Epidermal melanocyte (primary cell): ENCODE results near the gene CD244.

ENCODE experiments used
- DNase-seq: peaks from one replicate; pipeline ENCODE4 v3.0.0; 2011; ENCODE audit warnings: low spot score; ENCODE audit not compliant: insufficient read length

The CD244 gene

DNA sequence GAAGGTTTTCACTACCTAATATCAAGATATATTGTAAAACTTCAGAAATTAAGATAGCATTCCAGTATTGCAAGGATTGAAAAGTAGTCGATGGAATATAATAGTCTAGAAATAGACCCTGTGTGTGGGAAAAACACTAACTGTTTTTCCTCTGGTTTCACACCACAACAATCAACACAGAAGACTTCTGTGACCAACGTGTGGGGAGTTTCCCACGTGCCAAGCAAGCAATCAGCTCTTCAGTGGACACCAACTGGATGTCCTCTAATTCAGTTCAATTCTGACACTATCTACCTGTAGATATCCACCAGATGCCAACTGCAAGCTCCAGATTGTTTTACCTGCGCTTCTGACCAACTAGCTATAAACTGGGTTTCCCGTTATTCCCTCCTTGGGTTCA lies 12.1 kb downstream of the CD244 start:
- DNase-seq: no peak

DNA sequence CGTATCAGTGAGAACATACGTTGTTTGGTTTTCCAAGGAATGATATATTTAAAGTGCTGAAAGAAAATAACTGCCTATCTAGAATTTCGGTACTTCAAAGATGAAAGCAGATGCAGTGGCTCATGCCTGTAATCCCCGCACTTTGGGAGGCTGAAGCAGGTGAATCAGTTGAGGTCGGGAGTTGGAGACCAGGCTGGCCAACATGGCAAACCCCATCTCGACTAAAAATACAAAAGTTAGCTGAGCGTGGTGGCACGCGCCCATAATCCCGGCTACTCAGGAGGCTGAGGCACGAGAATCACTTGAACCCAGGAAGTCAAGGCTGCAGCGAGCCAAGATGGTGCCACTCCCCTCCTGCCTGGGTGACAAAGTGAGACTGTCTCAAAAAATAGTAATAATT lies 16.4 kb downstream of the CD244 start:
- DNase-seq: no peak

DNA sequence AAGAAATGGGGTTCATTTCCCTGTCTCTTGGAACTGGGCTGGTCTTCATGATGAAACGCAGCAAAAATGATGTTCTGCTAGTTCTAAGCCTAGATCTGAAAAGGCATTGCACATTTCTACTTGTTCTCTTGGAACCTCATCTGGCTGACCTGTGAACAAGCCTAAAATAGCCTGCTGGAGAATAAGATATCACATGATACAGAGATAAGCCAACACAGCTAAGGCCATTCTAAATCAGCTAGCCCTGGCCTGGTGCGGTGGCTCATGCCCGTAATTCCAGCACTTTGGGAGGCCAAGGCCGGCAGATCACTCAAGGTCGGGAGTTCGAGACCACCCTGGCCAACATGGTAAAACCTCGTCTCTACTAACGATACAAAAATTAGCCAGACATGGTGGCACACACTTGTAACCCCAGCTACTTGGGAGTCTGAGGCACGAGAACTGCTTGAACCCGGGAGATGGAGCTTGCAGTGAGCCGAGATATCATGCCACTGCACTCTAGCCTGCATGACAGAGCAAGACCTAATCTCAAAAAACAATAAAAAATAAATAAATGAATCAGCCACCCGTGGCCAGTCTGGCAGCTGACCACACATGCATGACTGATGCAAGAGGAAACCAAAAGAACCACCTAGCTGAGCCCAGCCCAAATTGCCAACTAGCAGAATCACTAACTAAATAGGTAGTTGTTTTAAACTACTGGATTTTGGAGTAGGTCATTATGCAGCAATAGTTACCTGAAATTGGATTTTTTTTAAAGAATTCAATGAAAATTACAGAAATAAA lies 18.0 kb downstream of the CD244 start:
- DNase-seq: no peak

DNA sequence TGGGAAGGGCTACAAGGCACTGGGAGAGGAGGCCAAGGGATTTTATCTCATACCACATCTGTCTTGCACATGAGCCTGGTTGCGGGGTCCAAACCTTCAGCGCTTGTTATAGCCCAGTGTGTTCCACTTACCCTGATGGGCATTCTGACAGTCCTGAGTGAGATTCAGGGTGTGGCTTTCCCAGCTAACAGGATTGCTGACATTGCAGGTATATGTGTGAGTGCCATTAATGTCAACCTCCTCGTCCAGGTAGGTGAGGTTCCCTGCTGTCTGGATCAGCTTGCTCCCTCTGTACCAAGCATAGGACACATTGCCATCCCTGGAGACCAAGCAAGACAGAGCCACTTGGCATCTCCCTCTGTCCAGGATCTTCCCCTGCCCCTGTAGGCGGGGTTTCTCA lies 21.6 kb downstream of the CD244 start:
- DNase-seq: no peak

DNA sequence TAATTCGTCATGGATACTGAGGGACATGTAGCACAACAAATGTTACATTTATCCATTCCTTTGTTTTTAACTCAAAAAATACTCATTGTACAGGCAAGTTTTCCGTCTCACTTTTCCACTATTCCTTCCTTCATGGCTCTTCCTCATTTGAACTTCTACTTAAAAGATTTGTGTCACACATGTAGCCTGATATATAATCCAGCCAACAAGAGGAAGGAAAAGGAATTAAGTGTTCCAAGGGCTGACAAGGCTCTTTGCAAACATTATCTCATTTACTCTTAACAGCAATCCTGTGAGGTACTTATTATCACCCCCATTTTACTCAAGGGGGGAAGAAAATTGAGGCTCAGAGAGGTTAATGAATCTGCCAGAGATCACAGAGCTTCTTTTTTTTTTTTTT lies 22.9 kb downstream of the CD244 start:
- no peak for DNase-seq

DNA sequence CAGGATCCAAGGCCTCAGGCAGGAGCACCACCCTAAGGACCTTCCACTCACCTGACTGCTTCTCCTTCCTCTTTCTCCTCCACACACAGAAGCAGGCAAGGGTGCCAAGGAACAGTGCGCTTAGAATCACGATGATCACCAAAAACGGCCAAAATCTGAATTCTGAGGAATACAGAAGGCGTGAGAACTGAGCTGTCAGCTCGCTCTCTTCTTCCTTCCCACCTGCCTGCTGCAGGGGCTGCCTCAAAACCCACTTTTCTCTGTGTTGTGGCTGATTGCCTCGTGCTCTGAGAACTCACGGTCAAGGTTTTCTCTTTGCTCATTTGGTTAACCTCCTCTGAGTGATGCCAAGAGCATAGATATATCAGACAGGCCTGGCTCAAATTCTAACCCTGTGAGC lies 23.8 kb downstream of the CD244 start:
- DNase-seq: no peak

DNA sequence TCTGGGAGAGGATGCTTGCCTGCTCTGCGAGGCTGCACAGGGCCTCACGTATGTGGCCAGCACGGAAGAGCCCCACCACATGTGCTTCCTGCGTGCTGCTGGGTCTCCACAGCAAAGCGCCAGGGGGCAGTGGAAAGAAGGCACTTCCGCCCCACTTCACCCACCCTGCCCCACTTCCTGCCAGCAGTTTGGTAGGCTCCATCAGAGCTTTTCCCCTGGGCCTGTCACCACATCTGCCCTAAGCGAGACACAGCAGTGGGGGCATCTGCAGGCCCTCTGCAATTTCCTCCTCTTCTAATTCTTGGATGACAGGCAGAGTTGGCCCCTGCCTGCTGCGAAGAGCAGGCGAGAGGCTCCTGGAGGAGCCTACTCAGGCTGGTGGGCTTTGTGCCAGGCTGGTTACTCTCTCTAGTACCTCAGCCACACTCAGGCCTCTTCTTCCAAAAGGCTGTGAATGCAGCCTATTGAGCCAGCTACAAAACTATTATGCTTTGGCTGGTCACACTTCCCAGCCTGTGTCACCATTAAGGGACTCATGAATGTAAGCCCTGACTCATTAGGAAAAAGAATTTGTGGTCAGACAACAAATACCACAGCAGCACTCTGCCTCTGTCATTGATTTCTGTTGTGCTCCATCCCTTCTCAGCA lies 25.0 kb downstream of the CD244 start:
- no peak for DNase-seq

DNA sequence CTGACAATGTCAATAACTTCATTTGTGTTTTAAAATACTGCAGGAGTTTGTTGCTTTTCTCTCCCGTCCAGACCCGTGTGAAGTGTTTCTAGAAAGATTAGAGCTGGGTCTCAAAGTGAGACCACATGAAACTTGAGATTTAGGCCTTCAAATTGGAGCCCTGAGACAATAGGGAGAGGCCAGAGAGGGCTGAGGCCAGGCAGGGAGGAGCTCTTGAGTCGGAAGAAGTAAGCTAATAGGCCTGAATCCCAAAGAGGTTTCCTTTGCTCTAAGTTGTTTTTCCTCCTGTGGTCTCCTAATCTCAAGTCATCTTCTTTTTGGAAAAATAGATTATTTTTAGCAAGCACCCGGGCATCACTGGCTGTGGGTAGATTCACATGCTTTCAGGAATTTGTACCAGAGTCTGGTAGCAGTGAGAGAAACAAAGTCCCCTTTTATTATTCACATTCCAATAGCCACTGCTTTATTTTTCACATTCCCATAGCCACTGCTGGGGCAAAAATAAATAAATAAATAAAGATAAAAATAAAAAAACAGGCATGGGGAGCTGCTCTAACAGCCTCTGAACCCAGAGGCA lies 25.6 kb downstream of the CD244 start:
- no peak for DNase-seq

DNA sequence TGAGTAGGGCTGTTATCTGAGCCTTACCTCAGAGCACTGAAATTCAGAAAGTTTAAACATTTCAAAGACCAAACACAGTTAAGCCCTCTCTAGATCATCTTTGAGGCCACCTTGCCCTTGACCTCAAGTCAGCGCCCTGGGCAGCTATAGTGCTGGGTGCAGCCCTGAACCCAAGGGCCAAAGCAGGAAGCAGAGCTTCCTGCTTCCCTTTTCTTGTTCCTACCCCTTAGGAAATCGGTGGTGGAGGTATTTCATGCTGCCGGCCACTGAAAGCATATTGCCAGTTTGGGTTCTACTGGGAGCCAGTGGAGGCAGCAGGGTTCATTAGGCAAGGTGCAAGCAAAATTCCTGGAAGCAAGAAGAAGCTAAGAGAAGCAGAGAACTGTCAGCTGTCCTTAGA lies 26.1 kb downstream of the CD244 start:
- no peak for DNase-seq

DNA sequence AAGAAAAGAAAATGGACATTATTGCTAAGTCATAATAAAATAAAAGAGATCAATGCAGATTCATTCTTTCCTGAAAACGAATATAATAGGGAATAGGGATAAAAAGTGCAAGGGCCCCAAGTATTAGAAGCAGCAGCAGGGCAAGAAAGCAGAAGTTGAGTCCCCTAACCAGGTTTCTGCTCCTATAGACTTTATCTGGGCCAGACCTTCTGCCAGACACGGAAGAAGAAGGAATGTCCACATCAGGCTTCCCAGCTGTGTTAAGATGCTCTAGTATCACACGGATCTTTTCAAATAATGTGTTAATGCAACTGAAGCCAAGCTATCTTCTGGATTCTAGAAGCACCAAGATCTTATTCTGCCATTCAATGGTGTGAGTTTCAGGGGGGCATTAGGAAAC lies 26.9 kb downstream of the CD244 start:
- no peak for DNase-seq

DNA sequence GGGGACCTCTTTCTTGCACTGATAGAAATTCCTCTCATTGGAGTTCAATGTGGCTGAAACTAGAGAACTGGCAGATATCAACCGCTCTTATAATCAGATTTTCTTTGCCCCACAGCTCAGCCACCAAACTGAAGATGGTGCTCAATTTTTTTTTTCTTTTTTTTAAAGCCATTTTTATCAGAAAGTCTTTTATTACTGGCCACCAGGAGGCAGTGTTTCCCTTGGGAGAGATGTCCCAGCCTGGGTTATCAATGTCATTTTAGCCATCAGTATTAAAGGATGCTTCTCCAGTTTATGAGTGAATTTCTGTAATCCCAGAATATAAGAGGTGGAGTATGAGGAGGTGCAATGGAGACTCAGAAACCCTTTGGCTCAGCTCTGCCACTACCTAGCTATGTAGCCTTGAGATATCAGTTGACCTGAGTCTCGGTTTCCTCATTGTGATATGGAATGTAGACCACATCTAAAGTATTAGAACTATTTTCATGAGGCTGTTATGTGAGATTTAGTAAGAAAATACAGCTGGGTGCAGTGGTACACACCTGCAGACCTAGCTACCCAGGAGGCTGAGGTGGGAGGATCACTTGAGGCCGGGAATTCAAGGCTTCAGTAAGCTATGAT lies 27.6 kb downstream of the CD244 start:
- no peak for DNase-seq

DNA sequence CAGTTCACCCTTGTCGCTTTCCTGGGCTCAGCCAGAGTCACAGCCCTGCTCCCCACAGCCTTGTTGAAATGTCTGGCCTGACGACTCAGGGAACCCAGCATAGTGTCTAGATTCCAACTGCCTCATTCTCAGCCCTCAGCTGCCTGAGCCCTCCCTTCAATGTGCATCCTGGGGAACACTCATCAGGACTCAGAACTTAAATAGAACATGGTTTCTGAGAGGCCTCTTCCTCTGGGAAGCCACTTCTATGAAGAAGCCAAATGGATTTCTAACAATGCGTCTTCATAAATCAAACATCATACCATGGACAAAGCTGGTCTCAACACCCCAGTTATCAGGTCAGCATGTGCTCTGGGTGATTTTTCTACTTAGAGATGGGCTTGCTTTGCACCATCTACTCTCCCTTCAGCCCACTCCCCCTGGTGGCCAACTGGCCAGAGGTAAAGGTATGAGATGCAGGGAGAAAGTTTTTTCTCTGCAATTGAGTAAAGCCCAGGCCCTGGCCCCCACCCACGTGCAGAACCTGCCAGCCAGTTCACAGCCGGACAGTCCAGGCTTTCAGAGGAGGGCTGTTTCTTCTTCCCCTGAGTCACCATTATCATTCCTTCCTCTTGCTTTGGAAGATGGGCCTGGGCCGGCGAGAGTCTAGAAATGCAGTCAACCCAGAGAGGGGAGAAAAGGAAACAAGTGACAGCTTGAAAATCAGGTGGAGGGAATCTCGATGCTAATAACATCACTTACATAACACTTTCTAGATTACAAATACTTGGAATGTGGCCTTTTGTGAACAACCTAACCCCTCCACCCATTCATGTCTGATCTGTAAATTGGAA lies 32.1 kb downstream of the CD244 start:
- DNase-seq: no peak

DNA sequence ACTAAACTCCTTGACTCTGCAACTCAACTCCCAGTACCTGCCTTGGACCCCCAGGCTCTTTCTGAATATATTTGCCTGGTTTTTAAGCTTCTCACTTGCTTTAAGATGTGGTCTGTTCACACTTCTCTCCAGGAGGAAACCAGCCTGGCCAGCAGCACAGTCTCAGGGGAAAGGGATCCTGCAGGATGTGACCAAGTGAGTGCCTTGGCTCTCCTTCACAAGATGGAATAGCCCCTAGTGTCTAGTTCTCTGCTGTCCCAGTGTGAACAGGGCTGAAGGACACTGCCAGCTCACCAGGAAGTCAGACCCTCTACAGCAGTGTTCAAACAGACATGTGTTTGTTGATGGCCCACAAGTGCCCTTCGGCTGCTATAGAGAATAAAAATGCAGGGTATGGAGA lies 32.9 kb downstream of the CD244 start:
- DNase-seq: no peak

DNA sequence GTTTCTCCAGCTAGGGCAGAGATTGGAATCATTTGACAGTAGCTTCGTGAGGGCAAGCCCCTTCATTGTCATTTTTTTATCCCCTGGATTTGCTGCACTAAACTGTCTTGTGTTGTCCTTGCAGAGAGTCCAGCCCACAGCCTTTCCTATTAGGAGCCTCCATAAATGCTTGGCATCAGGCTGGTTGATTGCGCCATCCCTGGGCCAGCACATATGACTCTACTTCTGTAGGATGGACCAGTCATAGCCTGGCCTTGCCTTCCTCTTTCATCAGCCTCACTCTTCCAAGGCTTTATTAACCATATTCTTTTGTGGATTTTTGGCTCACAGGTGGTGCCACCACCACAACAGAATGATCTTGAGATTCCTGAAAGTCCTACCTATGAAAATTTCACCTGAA lies 35.3 kb downstream of the CD244 start:
- no peak for DNase-seq

DNA sequence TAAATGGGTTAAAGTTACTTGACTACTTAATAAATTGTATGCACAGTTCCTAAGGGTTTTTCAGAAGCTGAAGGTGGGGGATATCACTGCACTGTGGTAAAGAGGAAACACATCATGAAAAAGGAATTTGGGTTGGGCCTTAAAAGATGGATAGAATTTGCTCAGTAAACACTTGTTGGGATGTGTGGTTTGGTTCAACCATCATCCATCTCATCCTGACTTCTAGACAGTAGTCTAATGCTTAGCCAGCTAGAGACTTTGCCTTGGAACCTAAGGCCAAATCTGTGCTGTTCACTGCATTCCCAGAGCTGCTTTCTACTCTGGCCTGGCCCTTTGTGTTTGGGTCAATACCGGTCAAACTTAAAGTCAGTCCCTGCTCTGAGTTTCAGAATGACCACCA lies 36.1 kb downstream of the CD244 start:
- no peak for DNase-seq

DNA sequence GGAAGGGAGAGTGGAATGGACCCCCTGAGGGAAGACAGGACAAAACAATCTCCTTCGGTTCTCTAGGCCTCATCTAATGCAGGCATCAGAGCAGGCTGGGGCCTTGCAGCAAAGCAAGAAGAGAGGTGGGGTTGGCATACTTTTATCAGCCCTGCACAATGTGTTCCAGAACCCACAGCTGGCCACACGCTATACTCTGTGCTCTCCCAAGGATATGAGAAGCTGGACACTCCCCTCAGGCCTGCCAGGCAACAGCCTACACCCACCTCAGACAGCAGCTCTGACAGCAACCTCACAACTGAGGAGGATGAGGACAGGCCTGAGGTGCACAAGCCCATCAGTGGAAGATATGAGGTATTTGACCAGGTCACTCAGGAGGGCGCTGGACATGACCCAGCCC lies 39.4 kb downstream of the CD244 start:
- no peak for DNase-seq

DNA sequence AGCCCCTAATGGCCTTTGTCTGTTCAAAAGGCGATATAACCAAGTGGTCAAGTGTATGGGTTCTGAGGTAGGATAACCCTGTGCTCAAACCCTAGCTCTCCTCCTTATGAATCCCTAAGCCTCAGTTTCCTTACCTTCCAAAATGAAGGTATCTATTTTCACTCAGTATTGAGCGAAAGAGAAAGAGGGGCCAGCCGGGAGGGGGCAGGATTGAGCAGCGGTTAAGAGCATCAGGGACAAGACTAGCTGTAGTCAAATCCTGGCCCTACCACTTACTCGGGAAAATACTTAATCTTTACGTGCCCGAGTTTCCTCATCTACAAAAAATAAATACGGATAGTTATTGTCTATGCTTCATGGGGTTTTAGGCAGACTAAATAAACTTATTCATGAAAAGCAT lies 41.1 kb downstream of the CD244 start:
- no peak for DNase-seq

DNA sequence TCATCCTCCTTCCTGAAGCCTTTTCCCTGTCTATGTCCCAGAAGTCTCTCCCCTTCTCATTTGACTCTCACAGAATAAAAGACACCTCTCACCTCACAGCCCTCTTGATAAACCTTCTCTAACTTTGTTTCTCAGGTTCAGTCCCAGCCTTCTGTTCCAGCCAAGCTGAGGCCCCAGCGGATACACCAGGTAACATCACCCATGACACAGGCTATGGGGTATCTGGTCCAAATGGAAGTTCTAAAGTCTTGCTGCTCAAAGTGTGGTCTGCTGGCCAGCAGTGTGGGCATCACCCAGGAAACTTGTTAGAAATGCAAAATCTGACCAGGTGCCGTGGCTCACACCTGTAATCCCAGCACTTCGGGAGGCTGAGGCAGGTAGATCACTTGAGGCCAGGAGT lies 43.5 kb downstream of the CD244 start:
- no peak for DNase-seq

DNA sequence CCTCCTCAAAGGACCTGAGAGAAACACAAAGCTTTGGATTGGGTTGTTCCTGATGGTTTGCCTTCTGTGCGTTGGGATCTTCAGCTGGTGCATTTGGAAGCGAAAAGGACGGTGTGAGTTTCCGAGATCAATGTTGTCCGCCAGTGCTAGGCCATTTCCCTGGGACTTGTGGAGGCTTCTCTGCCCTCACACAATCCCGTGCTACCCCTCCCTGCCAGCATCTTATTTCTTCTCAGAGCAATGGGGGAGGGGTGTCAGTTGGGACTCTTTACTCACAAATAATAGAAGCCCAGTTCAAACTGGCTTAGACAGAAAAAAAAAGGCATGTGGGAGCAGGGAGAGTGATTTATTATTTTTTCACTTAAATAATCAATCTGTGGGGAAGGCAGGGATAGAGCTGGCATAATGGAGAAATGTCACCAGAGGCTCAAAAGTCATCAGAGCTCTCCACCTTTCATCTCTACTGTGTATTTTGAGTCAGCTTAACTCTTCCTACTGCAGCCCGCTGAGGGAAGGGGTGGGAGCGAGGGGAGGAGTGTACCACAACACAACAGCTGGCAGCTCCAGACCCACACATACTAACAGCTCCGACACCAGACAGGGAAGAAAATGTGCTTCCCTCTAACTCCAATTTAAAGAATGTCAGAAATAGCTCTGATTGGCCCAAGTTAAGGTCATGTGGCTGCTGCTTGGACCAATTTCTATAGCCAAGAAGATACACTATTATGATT lies 44.3 kb downstream of the CD244 start:
- DNase-seq: no peak

DNA sequence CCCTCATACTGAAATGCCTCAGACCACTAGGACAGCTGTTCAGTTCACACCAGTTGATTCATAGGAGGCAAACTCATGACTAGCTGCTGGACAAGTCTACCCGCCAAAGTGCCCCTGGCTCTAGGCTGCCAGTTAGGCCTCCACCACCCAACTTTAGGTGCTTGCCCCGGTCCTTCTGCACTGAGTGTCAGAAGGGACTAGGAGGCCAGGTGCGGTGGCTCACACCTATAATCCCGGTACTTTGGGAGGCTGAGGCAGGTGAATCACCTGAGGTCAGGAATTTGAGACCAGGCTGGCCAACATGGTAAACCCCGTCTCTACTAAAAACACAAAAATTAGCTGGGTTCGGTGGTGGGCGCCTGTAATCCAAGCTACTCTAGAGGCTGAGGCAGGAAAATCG lies 47.8 kb downstream of the CD244 start:
- DNase-seq: no peak

DNA sequence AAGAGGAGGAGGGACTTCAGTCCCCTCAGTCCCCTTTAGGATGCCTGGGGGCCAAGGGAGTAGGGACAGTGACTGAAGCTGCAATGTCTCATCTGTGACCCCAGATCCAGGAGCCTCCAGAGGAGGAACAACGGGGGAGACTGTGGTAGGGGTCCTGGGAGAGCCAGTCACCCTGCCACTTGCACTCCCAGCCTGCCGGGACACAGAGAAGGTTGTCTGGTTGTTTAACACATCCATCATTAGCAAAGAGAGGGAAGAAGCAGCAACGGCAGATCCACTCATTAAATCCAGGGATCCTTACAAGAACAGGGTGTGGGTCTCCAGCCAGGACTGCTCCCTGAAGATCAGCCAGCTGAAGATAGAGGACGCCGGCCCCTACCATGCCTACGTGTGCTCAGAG lies 48.4 kb downstream of the CD244 start:
- no peak for DNase-seq
